ENCODE data around the gene ADGRG1. TPM values are rescaled to one million over a fixed set of nuclear protein-coding genes. Genes with fewer than 3 reads are reported as not detected.

Gene ADGRG1
- total RNA-seq, 1 donor from 2014 or later: 201 TPM

DNA sequence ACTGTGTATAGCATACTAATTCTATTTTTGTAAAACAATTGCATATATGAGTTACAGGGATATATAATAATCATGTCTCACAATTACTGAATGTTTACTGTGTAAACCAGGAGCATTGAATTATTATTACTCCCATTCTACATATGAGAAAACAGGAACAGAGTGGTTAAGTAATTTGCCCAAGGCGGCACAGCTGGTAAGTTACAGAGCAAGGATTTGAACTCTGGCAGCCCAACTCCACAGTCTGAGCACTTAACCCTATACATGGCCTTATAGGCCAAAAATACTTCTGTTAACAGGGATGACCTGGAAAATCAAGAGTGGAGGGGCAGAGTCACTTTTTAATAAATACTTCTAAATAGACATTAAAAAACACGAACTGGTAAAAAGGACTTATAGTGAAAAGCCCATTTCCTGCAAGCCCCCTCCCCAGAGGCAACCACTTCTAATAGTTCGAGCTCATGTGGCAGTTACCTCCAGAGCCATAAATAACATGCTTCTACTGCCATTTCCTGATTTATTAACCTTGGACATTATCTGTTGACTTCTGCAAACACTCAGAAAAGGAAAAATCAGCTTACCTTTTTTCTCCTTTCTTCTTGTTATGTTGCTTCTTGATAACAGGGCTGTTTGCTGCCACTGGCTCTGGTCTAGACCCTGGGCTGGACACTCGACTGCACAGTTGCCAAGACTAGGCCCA is 22.1 kb upstream of the ADGRG1 start:
- no peak for DNase-seq (ENCODE audit: low spot score)

DNA sequence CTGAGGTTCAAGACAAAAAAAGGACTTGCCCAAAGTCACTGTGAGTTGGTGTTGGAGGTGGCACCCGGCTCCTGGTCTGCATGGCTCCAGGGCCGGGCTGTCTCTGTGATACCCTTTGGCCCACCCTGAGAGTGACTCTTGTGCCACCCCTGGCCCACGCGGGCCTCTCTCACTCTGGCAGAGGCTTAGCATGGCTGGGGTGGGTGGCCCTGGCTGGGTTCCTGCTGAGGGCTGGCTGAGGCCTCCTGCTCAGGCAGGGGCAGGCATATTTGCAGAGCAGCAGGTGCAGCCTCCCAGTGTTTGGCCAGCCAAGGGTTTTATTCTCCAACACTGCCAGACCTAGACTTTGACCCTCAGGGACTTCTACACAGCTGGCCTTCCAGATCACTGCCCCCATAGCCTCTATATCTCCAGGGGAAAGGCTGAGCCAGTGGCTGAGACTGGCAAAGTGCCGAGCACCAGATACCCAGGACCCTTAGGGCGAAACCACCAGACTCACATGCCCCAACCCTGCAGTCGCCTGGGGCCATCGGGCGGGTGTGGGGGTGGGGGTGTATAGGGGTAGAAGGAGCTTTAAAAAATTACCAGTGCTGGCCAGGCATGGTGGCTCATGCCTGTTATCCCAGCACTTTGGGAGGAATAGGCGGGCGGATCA is 21.5 kb upstream of the ADGRG1 start:
- DNase-seq (ENCODE audit: low spot score): no peak

DNA sequence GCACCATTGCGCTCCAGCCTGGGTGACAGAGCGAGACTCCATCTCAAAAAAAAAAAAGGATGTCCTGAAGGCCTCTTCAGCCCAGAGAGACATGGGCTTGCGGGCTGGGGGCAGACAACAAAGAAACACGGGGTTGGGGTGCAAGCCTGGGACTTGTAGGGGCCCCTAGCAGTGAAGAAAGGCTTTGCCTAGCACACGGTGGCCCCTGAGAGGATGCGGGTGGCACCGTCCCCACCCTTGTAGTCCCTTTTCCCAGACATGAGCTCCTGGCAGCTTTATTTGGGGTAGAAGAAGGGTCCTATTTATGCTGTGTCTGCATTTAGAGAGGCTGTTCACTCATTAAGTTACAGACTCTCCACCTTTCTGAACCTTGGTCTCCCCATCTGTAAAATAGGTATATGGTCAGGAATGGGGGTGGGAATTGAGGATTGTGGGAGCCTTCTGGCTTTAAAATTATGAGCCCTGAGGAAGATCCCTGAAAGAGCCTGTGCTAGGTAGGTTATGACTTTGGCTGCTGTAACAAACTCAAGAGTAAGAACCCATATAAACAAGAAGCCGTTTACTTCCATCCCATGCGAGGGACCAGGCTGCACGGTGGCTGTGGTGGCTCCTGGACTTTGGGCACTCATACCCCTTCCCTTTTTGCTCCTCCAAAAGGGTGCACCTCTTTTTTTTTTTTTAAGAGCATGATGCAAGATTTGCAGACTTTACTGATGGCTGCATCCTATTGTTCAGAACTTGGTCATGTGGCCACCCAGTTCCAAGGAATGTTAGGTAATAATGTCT is 20.6 kb upstream of the ADGRG1 start:
- DNase-seq (ENCODE audit: low spot score): peak; percentile 15

DNA sequence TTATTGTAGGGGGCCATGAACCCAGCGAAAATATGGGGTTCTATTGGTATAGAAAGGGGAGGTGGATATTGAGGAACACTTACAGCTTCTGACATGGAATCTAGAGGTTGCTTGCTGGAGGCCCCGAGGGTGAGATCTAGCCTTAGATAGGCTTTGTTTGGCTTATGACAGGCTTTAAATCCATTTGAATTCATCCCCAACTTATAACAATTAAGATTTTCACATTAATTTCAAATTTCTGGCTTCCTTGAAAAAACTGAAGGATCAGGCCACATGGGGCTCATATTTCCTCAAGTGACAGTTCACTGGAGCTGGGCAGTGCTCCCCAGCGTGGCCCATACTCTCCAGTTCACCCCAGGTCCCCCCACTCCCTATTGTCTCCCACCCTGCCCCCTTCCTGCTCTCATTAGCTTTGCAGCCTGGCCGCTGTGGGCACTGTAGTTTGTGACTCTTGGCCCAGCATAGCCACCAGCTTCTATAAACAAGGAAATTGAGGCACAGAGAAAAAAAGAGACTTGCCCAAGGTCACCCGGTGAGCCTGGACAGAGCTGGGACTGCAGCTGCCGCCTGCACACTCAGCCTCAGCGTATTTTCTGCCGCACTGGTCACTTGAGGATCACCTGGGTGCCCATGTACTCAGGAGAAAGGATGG is 19.8 kb upstream of the ADGRG1 start:
- DNase-seq (ENCODE audit: low spot score): peak; percentile 22

DNA sequence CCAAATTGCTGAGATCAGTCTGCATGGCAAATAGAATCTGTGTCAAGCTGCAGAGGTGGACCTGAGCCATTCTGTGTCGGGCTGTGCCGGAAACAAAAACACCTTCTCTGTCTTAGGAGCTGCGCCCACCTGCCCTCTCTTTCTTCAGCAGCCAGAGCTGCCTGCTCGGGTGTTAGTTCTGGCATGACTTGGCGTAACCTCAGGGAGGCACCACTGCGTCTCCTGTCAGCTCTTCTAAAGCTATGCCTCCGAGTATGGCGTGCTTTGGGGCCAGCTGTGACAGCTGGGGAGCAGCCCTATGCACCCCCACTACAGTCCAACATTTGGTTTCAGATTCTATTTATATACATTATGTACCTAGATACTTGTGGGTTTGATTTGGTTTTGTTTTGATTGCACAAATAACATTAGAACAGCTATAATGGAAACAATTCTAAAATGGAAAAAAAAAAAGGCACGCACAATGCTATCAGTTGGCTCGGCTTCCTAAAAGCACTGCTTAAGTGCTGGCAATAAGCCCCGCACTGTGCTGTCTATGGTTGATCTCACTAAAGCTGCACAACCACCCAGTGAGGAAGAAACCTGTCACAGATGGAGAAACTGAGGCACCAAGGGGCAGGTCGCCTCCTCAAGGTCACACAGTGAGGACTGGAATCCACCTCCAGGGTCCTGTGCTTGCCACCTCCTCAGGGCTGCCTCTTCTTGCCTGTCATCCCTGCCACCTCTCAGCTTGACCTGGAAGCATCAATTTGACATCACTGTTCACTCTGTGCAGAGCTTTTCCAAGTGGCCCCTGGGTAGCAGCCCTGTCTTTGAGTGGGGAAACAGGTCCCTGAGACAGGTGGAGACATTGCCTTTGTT is 18.7 kb upstream of the ADGRG1 start:
- peak; percentile 39 for DNase-seq (ENCODE audit: low spot score)

DNA sequence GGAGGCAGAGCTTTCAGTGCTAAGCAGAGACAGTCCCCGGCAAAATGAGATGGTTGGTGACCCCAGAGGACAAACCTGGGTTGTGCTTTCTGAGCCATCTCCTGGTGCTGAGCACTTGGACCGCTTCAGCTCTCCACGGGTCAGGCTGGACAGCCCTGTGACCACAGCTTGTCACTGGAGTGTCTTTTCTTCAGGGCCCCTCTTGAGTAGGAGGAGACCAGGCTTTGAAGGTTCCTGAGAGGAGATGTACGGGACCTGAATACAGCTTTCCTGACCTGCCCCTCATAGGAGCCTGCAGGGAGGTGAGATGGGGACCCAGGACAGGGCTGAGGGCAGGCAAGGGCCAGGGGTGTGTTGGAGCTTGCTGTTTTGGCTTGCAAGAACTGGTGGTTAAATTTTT is 17.8 kb upstream of the ADGRG1 start:
- DNase-seq (ENCODE audit: low spot score): peak; percentile 36

DNA sequence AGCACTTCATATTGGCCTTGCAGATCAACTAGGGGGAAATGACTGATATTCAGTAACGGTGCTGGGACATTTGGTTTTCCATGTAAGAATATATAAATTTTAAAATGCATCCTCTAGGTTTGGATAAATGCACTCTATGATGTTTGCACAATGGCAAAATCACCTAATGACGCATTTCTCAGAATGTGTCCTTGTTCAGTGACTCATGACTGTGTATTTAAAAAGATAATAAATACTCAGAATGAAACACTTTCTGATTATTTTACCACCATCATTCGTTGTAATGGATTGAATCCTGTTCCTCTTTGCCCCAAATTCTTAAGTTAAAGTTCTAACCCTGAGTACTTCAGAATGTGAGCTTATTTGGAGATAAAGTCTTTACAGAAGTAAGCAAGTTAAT is 17.2 kb upstream of the ADGRG1 start:
- no peak for DNase-seq (ENCODE audit: low spot score)

DNA sequence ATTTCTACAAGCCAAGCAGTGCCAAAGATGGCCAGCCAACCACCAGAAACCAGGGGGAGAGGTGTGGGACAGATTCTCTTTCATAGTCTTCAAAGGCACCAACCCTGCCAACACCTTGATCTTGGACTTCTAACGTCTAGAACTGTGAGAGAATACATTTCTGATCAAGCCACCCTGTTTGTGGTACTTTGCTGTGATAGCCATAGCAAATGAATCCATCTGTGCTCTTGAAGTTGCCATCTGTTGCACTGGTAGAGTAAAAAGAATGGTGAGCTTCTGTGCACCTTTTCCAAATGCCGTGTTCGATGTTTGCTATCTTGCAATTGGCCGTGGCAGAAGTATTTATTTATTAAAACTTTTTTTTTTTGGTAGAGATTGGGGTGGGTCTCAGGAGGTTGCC is 16.7 kb upstream of the ADGRG1 start:
- DNase-seq (ENCODE audit: low spot score): peak; percentile 10

DNA sequence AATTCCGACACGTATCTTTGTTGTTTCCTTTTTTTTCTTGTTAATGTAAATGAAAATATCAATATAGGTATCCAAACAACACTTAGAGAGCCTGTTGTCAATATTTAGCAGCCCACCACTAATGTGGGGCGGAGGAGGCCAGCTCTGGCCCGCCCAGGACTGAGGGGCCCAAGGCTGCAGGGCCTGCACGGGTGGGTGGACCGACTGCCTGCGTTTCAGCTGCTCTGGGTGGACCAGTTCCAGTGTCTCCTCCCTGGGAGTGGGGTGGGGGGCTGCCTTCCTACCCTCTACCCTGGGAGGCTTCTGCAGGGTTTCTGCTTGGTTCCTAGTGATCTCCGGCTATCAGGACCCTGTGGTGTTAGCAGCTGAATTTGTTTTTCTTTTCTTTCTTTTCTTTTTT is 15.9 kb upstream of the ADGRG1 start:
- peak; percentile 29 for DNase-seq (ENCODE audit: low spot score)

DNA sequence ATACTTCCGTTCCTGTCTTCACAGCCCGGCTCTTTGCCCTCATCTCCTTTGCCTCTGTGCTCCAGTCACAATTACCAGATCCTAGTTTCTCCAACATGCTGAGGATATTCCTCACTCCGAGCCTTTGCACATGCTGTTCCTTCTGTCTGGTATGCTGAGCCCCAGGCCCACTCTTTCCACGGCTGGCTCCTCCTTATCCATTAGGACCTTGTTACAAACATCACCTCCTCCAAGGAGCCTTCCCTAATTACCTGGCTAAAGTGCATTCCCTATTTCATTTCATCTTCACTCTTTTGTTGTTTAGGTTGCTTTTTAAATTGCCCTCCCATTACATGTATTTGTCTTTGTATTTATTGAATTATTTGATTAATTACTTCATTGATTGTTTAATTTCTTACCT is 14.9 kb upstream of the ADGRG1 start:
- DNase-seq (ENCODE audit: low spot score): no peak

DNA sequence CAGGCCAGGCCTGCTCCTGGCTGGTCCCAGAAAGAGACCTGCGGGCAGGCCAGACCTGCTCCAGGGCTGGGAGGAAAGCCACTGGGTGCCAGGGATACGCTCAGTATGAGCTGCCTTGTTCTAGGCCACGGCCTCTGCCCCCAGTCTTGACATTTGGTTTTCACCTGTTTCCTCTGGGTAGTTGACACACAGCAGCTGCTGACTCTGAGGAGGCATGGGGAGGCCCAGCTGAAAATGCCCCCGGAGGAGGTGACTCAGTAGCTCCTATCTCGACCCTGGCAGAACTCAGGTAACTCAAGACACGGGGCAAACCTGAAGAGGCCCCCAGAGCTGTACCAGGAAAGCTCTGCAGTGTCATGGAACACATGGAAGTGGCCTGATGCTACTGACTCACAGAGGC is 13.9 kb upstream of the ADGRG1 start:
- no peak for DNase-seq (ENCODE audit: low spot score)

DNA sequence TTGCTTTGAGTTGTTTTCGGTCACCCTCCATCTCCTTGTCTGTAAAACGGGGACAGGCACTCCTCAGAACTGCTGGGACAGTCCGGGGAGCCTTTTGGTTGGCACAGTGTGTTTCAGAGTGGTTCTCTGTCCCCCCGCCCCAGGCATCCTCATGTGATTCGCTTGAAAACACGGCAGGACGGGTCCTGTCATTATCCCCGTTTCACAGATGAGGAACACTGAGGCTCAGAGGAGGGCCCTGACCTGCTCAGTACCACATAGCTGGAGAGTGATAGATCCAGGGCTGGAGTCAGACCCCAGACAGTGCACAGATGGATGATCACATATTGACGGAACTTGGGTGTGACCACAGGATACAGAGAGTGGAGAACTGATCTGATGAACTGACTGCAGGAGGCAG is 13.5 kb upstream of the ADGRG1 start:
- peak; percentile 18 for DNase-seq (ENCODE audit: low spot score)

DNA sequence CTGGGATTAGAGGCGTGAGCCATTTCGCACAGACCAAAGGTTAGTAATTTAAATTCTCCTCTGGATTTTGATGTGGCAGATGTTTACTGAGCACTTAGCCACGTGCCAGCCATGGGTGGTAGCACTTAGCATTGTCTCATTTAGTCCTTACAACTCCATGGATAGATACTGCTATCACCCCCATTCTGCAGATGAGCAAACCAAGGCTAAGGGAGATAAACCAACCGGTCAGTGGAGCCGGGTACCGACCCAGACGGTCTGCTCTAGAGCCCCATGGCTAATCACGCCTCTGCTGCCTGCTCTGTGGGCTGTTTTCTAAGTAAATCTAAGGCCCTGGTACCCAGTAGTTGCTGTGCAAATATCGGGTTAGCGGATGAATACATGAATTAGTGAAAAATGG is 12.6 kb upstream of the ADGRG1 start:
- peak; percentile 25 for DNase-seq (ENCODE audit: low spot score)

DNA sequence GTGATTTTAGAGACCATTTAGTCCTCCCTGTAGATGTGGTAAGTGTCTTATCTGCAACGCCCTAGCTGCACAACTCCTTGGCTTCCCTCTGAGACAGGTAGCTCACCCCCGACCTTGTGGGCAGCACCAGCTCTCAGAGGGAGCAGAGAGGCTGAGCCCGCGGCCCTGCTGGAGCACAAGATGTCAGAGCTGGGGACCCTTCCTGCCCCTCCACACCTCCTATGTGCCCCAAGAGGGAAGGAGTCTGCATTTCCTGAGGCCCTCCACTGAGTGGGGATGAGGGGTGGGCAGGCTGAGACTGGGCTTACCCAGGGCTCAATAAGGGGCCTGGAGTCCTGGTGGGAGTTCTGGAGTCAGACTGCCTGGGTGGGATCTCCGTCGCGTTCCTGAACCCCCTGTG is 12.2 kb upstream of the ADGRG1 start:
- peak; percentile 40 for DNase-seq (ENCODE audit: low spot score)

DNA sequence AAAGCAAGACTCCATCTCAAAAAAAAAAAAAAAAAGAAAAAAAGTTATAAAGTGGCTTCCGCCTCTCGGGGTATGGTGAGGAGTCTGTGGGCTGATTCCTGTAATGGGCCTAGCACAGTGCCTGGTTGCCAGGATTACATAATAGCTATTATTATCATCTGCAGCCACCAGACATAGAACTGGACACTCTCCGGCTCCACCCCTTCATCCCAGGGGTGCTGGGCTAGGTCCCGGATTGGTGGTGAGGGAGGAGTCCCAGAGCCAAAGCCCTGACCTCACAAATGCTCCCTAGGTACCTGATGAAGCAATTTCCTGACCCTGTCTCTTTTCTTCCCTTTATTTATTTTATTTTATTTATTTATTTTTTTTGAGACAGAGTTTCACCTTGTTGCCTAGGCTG is 11.6 kb upstream of the ADGRG1 start:
- peak; percentile 34 for DNase-seq (ENCODE audit: low spot score)

DNA sequence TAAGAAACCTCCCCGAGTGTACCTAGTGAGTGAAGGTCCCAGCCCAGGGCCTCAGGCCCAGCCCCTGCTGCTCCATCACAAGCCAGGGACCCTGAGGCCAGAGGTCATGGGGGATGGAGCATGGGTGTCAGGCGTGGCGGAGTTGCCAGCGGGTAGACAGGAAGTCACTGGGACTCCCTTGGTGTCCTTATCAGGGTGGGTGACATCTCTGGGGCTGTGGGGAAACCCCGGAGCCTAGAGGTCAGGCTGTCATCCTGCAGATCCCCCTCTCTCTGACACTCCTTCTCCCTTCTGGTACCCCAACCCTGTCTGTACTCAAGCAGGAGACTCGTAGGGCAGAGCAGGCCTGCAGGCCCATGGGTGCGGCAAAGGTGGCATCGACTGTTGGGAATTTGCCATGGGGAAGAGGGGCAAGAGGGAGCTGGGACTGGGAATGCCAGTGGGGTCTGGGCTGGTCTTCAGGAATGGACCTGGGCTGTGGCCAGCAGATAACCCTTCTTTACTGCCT is 10.8 kb upstream of the ADGRG1 start:
- DNase-seq (ENCODE audit: low spot score): peak; percentile 41

DNA sequence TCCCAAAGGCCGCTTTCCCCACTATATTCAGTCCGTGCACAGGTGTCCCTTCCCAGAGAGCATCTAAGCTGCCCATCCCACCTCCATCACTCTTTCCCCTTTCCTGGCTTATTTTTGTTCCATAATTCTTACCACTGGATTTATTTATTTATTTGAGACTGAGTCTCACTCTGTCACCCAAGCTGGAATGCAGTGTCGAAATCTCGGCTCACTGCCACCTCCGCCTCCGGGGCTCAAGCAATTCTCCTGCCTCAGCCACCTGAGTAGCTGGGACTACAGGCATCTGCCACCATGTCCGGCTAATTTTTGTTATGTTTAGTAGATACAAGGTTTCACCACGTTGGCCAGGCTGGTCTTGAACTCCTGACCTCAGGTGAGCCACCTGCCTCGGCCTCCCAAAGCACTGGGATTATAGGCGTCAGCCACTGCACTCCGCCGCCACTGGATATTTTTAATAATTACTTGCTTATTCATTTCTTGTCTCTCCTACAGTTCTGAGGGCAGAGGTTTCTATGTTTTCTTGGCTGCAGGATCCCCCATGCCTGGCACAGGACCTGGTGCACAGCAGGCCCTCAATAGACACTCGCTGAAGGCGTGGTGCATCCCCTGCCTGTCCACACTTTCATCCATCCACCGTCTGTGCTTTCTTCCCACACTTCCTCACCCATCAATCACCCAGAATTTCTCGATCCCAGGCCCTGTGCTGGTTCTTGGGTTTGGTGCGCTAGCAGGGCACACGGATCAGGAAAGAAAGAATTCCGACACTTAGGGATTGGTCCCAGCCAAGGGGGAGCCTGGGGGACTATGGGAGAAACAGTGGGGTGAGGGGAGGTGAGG is 9.9 kb upstream of the ADGRG1 start:
- peak; percentile 62 for DNase-seq (ENCODE audit: low spot score)

DNA sequence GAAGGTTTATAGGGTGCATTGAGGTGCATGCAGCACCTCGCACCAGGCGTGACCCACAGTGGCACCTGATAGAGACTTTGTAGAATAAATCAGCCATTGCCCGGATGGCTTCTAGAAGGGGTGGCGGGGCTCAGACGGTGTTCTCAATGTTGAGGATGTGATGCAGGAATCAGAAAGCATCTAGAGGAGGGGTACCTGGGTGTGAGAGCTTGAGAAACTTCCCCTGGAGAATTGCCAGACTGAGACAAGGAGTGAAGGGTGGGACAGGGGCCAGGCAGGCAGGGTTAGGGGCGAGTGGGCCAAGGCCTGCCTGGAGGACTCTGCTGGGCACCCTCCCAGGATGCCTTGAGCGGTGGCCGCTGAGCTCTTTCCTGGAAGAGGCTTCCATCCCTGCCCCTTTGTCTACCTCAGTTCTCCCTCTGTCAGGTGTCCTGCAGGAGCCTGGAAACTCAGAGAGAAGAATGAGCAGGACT is 9.3 kb upstream of the ADGRG1 start:
- DNase-seq (ENCODE audit: low spot score): no peak

DNA sequence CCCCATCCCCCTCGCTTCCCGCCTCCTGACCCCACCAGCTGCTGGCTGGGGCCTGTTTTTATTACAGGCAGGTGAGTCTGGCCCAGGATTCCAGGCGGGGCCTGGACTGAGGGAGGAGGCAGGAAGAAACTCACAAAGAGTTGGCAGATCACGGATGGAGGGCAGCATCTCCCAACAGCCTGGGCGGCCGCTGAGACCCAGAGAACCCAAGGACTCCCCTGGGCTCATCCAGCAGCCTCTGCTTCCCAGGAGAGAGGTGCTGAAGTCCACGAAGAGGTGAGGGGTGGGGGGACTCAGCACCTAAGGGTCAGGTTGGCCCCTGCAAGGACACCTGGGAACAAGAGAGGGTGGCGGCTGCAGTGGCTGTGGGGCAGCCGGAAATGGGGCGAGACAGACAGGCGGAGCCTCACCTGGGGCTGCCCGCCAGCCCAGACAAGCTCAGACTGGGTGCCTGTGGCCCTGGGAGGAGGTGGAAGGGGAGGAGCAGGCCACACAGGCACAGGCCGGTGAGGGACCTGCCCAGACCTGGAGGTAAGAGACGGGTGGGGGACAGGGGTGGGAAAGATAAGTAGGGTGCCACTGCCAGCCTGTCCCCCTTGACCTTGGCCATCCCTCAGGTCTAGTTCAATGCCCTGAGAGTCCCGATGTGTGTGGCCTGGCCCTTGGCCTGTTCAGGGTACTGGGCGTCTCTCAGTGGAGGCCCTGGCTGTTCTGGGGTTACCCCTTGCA is 8.7 kb upstream of the ADGRG1 start:
- DNase-seq (ENCODE audit: low spot score): peak; percentile 89
